ENCODE data around the gene PGM5.
A peak's percentile ranks its signal among the peaks of the same experiment; 100 is the strongest.

PGM5 gene

GRCh38 chr9:68498816-68499215 is 142.4 kb downstream of the PGM5 start:
- ChIA-PET POLR2A (ENCODE audit: low non-redundant PET) (no interaction called here), CTCF (no interaction called here)
- no peak overlapping the region for H3K27ac ChIP-seq
- no peak for TF ChIP-seq CTCF (conservative IDR thresholded peaks at IDR 0.05; ENCODE audit: low read depth)
- no peak for DNase-seq (ENCODE audit: low spot score)

DNA sequence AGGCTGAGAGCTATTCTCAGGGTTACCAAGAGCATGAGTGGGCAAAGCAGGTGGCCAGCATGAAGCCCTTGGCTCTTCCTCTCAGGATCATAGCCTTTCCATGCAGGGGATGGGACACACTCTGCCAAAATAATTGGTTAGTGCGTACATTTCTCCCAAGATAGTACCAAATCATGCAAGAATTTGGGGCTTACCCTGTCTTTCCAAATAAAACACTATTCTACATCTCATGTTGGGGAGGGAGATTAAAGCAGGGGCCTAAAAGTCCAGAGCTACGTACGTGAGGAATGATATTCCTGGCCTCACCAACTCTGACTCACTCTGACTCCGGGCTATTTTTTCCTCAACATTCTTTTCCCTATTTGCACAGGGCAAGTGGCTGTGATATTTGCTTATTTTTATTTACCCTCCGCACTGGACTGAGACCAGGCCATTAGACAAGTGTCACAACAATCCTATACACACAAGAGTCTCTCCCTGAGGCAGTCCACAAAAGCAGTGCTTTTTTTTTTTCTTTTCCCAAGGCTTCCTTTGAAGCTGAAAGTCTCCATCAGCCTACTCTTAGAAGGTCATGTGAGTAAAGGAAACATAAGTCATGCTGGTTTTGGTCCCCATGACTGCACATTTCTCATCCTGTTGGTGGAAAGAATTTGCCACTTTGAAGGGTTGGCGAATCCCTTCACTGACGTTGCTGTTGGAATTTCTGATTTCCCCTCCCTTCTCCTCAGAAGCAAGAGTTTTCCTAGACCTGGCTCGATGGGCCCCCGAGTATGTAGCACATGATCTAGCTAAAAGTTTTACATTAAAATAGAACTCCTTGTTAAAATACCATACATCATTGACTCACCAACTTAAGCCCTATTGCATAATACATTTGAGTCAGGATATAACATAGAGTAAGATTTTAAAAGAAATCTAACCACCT is 144.3 kb downstream of the PGM5 start:
- H3K27ac ChIP-seq: no peak overlapping the region
- TF ChIP-seq CTCF (conservative IDR thresholded peaks at IDR 0.05; ENCODE audit: low read depth): no peak
- ChIA-PET POLR2A (ENCODE audit: low non-redundant PET) (no interaction called here), CTCF (no interaction called here)
- peak; percentile 38 for DNase-seq (ENCODE audit: low spot score)

- ChIA-PET CTCF (no interaction called here), POLR2A (ENCODE audit: low non-redundant PET) (no interaction called here)
- no peak overlapping the region for H3K27ac ChIP-seq
- TF ChIP-seq CTCF (conservative IDR thresholded peaks at IDR 0.05; ENCODE audit: low read depth): no peak
- DNase-seq (ENCODE audit: low spot score): no peak
Observed at GRCh38 chr9:68502279-68502678, 145.9 kb downstream of the PGM5 start.

DNA sequence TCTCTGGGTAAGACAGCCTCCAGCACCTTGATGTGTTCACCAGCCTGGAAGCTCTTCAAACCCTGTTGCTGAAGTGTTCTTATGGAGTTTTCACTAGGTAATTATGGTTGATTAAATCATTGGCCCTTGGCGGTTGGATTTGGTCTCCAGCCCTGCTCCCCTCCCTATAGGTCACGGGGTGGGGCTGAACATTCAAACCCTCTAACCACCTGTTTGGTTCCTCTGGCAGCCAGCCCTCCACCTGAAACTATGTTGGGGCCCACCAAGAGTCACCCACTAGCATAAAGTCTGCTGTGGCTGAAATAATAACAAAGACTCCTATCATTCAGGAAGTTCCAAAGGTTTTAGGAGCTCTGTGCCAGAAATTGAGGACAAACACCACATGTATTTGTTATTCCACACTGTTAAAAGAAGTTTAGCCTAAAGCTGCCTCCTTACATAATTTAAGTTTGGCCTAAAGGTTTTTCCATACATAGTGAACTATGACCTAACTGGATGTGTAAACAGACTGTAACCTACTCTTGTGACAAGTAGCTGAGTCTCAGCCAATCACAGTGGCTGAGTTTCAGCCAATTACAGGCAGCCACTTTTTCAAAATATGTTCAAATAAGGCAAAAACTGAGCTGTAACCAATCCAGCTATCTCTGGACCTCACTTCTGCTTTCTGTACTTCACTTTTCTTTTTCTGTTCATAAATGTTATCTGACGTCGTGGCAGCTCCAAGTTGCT is 149.4 kb downstream of the PGM5 start:
- CTCF ChIA-PET: no interaction called here
- no peak for DNase-seq (ENCODE audit: low spot score)

DNA sequence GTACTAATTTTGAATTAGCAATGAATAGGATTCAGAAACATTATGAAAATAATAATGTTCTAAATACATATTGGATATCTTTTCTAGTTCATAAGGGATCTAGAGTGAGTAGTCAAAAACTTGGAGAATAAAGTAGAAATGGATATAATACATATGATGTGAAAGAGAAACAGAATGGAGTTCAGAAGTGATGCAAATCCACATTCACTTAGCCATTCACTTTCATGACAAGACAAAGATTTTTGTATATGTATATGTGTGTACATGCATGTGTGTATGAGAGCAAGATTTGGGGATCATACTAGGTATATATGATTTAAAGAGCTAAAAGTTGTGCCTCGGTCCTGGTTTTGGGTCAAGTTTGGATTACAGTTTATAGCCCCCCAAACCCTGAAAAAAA is 150.1 kb downstream of the PGM5 start:
- TF ChIP-seq CTCF (conservative IDR thresholded peaks at IDR 0.05; ENCODE audit: low read depth): no peak
- no peak overlapping the region for H3K27ac ChIP-seq
- CTCF ChIA-PET: interaction anchor here (0.8 to 1.5 kb wide), 3 partner anchors 8 to 14 kb away, joined by 3 to 6 read pairs (median 4); no protein-coding TSS in a partner anchor
- POLR2A ChIA-PET (ENCODE audit: low non-redundant PET): no interaction called here
- DNase-seq (ENCODE audit: low spot score): no peak

More for the DNA sequence above, 149.4 kb downstream of the PGM5 start:
- H3K27ac ChIP-seq: no peak overlapping the region
- no peak for TF ChIP-seq CTCF (conservative IDR thresholded peaks at IDR 0.05; ENCODE audit: low read depth)
- POLR2A ChIA-PET (ENCODE audit: low non-redundant PET): no interaction called here

DNA sequence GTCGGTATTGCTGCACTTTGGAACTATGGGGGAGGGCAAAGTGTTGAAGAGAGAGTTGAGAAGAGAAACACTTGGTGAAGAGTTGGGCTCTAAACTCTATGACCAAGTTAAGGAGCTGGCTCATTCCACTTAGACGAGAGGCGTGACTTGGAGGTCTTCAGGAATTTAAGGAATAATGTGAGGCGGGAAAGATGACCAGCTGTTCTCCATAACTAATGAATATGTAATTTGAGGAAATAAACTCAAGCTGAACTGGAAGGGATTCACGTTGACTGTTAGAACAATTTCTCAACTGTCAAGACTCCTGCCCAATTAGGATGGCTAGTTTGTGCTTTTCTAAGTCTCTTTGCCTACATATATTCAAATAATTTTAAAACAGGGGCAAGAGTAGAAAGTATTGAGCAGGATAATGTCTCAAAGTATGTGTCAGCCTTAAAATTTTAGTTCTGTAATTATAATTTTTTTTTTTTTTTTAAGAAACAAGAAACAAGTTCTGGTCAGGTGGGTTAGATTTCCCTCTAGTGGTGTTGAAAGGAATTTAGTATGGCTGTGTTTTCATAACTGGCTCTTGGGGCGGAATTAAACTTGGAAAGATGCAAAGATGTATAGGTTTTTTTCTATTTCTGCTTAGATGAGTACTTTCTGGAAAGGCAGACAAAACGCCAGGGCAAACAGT is 150.9 kb downstream of the PGM5 start:
- peak; percentile 48 for DNase-seq (ENCODE audit: low spot score)
- peak; percentile 52 for TF ChIP-seq CTCF (conservative IDR thresholded peaks at IDR 0.05; ENCODE audit: low read depth)
- ChIA-PET CTCF (interaction anchor here (0.7 to 1.5 kb wide), 6 partner anchors 9 to 49 kb away, joined by 3 to 6 read pairs (median 4); no protein-coding TSS in a partner anchor), POLR2A (ENCODE audit: low non-redundant PET) (no interaction called here)
- H3K27ac ChIP-seq: no peak overlapping the region
